Measurements from ENCODE around the gene TRMT112. TPM values are rescaled to one million over a fixed set of nuclear protein-coding genes. Genes with fewer than 3 reads are reported as not detected.

TRMT112 gene
- total RNA-seq, 2 experiments from 2014 or later, result 205 to 322 TPM

- TF ChIP-seq CTCF (conservative IDR thresholded peaks at IDR 0.05; ENCODE audit: low read length) (no peak), EZH2phosphoT487 (IDR thresholded peaks at IDR 0.05; ENCODE audit: borderline replicate concordance, low read depth, low read length) (no peak)
- no peak for DNase-seq (ENCODE audit: low spot score)
- H3K79me2 ChIP-seq (ENCODE audit: insufficient read depth, low read depth, low read length), result no peaks in the 10 kb centered on the region; the same call in 1 of the 2 replicates
- no peaks in the 10 kb centered on the region for H3K9me2 ChIP-seq (ENCODE audit: insufficient read depth, low read length)
- H3K4me1 ChIP-seq (ENCODE audit: insufficient read depth, low read length, poor library complexity, severe bottlenecking), result peaks cover 41% of the 10 kb centered on the region
- POLR2A ChIA-PET, result interaction anchor here (0.8 kb wide), 1 partner anchor 16 kb away, joined by 3 read pairs; the partner anchor contains the start of gene PRDX5
- intact Hi-C loops (cut with micrococcal nuclease; ENCODE audit: unreplicated experiment), result no loop called here
- CTCF ChIA-PET (ENCODE audit: unreplicated experiment), result no interaction called here
- H3K4me3 ChIP-seq (ENCODE audit: low read depth, low read length, poor library complexity, severe bottlenecking), result no peak overlapping the region
- H3K36me3 ChIP-seq (ENCODE audit: insufficient read depth, low read length), result peaks cover 21% of the 10 kb centered on the region
- no peak overlapping the region for H2AFZ ChIP-seq (ENCODE audit: low read length)
- no peaks in the 10 kb centered on the region for H4K20me1 ChIP-seq (ENCODE audit: insufficient read depth, low read length)
- H3K4me2 ChIP-seq (ENCODE audit: low read length), result no peak overlapping the region
- H3K27ac ChIP-seq (ENCODE audit: low read depth, low read length, poor library complexity, severe bottlenecking), result no peak overlapping the region
- H3K9me3 ChIP-seq (ENCODE audit: low read length), result no peaks in the 10 kb centered on the region
- BruUV-seq (replicated peaks), result no TSS peak
Measured at GRCh38 chr11:64333556-64333955, 16.2 kb upstream of the TRMT112 start.

- H3K36me3 ChIP-seq (ENCODE audit: insufficient read depth, low read length), result peaks cover 9% of the 10 kb centered on the region; the same call in 1 of the 2 replicates
- POLR2A ChIA-PET, result interaction anchor here (1.1 to 1.9 kb wide), 3 partner anchors 8 to 27 kb away, joined by 3 to 11 read pairs (median 4); partner anchors contain the start of genes PRDX5 and TRMT112
- DNase-seq (ENCODE audit: low spot score), result peak; percentile 57
- TF ChIP-seq CTCF (conservative IDR thresholded peaks at IDR 0.05; ENCODE audit: low read length) (peak; percentile 72), EZH2phosphoT487 (IDR thresholded peaks at IDR 0.05; ENCODE audit: borderline replicate concordance, low read depth, low read length) (no peak)
- no peaks in the 10 kb centered on the region for H3K9me3 ChIP-seq (ENCODE audit: low read length)
- CTCF ChIA-PET (ENCODE audit: unreplicated experiment), result interaction anchor here (0.9 to 1.4 kb wide), 3 partner anchors 14 to 25 kb away, joined by 3 to 9 read pairs (median 6); partner anchors contain the start of genes PRDX5 and TRMT112
- H3K4me3 ChIP-seq (ENCODE audit: low read depth, low read length, poor library complexity, severe bottlenecking), result no peak overlapping the region
- H3K4me2 ChIP-seq (ENCODE audit: low read length), result peak overlapping the region; percentile 20; the same call in 1 of the 2 replicates
- no TSS peak for BruUV-seq (replicated peaks)
- intact Hi-C loops (cut with micrococcal nuclease; ENCODE audit: unreplicated experiment), result loop anchor here (1.0 kb wide), 1 partner anchor 13 kb away; the partner anchor contains the start of gene PRDX5
- no peaks in the 10 kb centered on the region for H3K79me2 ChIP-seq (ENCODE audit: insufficient read depth, low read depth, low read length)
- H3K9me2 ChIP-seq (ENCODE audit: insufficient read depth, low read length), result no peaks in the 10 kb centered on the region
- H2AFZ ChIP-seq (ENCODE audit: low read length), result no peak overlapping the region
- peaks cover 31% of the 10 kb centered on the region for H3K4me1 ChIP-seq (ENCODE audit: insufficient read depth, low read length, poor library complexity, severe bottlenecking)
- H4K20me1 ChIP-seq (ENCODE audit: insufficient read depth, low read length), result no peaks in the 10 kb centered on the region
- H3K27ac ChIP-seq (ENCODE audit: low read depth, low read length, poor library complexity, severe bottlenecking), result no peak overlapping the region
Measured at GRCh38 chr11:64331569-64332371, 14.4 kb upstream of the TRMT112 start.

Data from OCI-LY7 (cell line).